Measurements from ENCODE around the gene SEMA5A. TPM values are rescaled to one million over a fixed set of nuclear protein-coding genes. Genes with fewer than 3 reads are reported as not detected.

SEMA5A gene
- under 1 TPM; 0.03 to 0.26 (median 0.14) TPM for total RNA-seq

GRCh38 chr5:9545992-9546851 is at the start of gene SEMA5A:
Gene SEMA5A (minus strand): TSS chr5:9546075. CDS start chr5:9379946, 166,129 bp downstream.
- H3K4me1 Mint-ChIP-seq (ENCODE audit: low read depth), result peaks cover 9% of the 10 kb centered on the region
- H3K36me3 Mint-ChIP-seq (ENCODE audit: insufficient read depth), result no peaks in the 10 kb centered on the region
- DNase-seq, result no peak
- peak; percentile 39 to 61 for ATAC-seq
- H3K4me3 Mint-ChIP-seq, result peak within 1 kb of the TSS; percentile 64
- H3K27me3 Mint-ChIP-seq (ENCODE audit: low read depth), result peaks cover 32% of the 10 kb centered on the region
- no peaks in the 10 kb centered on the region for H3K9me3 Mint-ChIP-seq

- peaks cover 3% of the 10 kb centered on the region for H3K9me3 Mint-ChIP-seq
- H3K4me1 Mint-ChIP-seq (ENCODE audit: low read depth), result no peaks in the 10 kb centered on the region
- H3K4me3 Mint-ChIP-seq, result no peak overlapping the region
- ATAC-seq, result no peak
- no peak for DNase-seq
- peaks cover 3% of the 10 kb centered on the region for H3K27me3 Mint-ChIP-seq (ENCODE audit: low read depth)
- no peaks in the 10 kb centered on the region for H3K36me3 Mint-ChIP-seq (ENCODE audit: insufficient read depth)
These were observed 49.0 kb upstream of the SEMA5A start for GRCh38 chr5:9594913-9595312.

- DNase-seq (no peak), ATAC-seq (no peak)
- Mint-ChIP-seq H3K36me3 (ENCODE audit: insufficient read depth) (no peaks in the 10 kb centered on the region), H3K4me1 (ENCODE audit: low read depth) (no peaks in the 10 kb centered on the region), H3K9me3 (peaks cover 3% of the 10 kb centered on the region), H3K27me3 (ENCODE audit: low read depth) (no peaks in the 10 kb centered on the region), H3K4me3 (no peak overlapping the region)
These were observed 43.4 kb upstream of the SEMA5A start for GRCh38 chr5:9589049-9589835.

GRCh38 chr5:9588254-9588653 is 42.4 kb upstream of the SEMA5A start:
- no peaks in the 10 kb centered on the region for H3K27me3 Mint-ChIP-seq (ENCODE audit: low read depth)
- H3K36me3 Mint-ChIP-seq (ENCODE audit: insufficient read depth), result no peaks in the 10 kb centered on the region
- no peaks in the 10 kb centered on the region for H3K4me1 Mint-ChIP-seq (ENCODE audit: low read depth)
- H3K9me3 Mint-ChIP-seq, result peaks cover 3% of the 10 kb centered on the region
- H3K4me3 Mint-ChIP-seq, result no peak overlapping the region
- DNase-seq, result no peak
- no peak for ATAC-seq

- Mint-ChIP-seq H3K4me1 (ENCODE audit: low read depth) (no peaks in the 10 kb centered on the region), H3K9me3 (peaks cover 3% of the 10 kb centered on the region)
These were observed 41.3 kb upstream of the SEMA5A start for GRCh38 chr5:9587135-9587534.

GRCh38 chr5:9582406-9582805 is 36.5 kb upstream of the SEMA5A start:
- no peak for ATAC-seq
- DNase-seq, result no peak
- Mint-ChIP-seq H3K9me3 (peaks cover 4% of the 10 kb centered on the region), H3K4me3 (no peak overlapping the region), H3K4me1 (ENCODE audit: low read depth) (no peaks in the 10 kb centered on the region), H3K36me3 (ENCODE audit: insufficient read depth) (no peaks in the 10 kb centered on the region), H3K27me3 (ENCODE audit: low read depth) (no peaks in the 10 kb centered on the region)

More at GRCh38 chr5:9587135-9587534, 41.3 kb upstream of the SEMA5A start:
- H3K36me3 Mint-ChIP-seq (ENCODE audit: insufficient read depth), result no peaks in the 10 kb centered on the region
- ATAC-seq (no peak), DNase-seq (no peak)
- no peaks in the 10 kb centered on the region for H3K27me3 Mint-ChIP-seq (ENCODE audit: low read depth)
- no peak overlapping the region for H3K4me3 Mint-ChIP-seq

GRCh38 chr5:9573796-9574195 is 27.9 kb upstream of the SEMA5A start:
- ATAC-seq (no peak), DNase-seq (no peak)
- no peak overlapping the region for H3K4me3 Mint-ChIP-seq
- no peaks in the 10 kb centered on the region for H3K27me3 Mint-ChIP-seq (ENCODE audit: low read depth)
- H3K36me3 Mint-ChIP-seq (ENCODE audit: insufficient read depth), result no peaks in the 10 kb centered on the region
- H3K4me1 Mint-ChIP-seq (ENCODE audit: low read depth), result no peaks in the 10 kb centered on the region
- H3K9me3 Mint-ChIP-seq, result peaks cover 10% of the 10 kb centered on the region

- no peaks in the 10 kb centered on the region for H3K27me3 Mint-ChIP-seq (ENCODE audit: low read depth)
- no peaks in the 10 kb centered on the region for H3K36me3 Mint-ChIP-seq (ENCODE audit: insufficient read depth)
- DNase-seq (no peak), ATAC-seq (no peak)
- H3K4me1 Mint-ChIP-seq (ENCODE audit: low read depth), result no peaks in the 10 kb centered on the region
- peaks cover 7% of the 10 kb centered on the region for H3K9me3 Mint-ChIP-seq
- H3K4me3 Mint-ChIP-seq, result no peak overlapping the region
These were observed 26.4 kb upstream of the SEMA5A start for GRCh38 chr5:9572246-9572645.

GRCh38 chr5:9570876-9571275 is 25.0 kb upstream of the SEMA5A start:
- DNase-seq, result no peak
- no peak overlapping the region for H3K4me3 Mint-ChIP-seq
- no peak for ATAC-seq
- no peaks in the 10 kb centered on the region for H3K27me3 Mint-ChIP-seq (ENCODE audit: low read depth)
- H3K9me3 Mint-ChIP-seq, result peaks cover 7% of the 10 kb centered on the region
- no peaks in the 10 kb centered on the region for H3K4me1 Mint-ChIP-seq (ENCODE audit: low read depth)
- H3K36me3 Mint-ChIP-seq (ENCODE audit: insufficient read depth), result no peaks in the 10 kb centered on the region

GRCh38 chr5:9567039-9567438 is 21.2 kb upstream of the SEMA5A start:
- DNase-seq (no peak), ATAC-seq (no peak)
- Mint-ChIP-seq H3K4me3 (no peak overlapping the region), H3K9me3 (no peaks in the 10 kb centered on the region), H3K27me3 (ENCODE audit: low read depth) (no peaks in the 10 kb centered on the region), H3K36me3 (ENCODE audit: insufficient read depth) (no peaks in the 10 kb centered on the region), H3K4me1 (ENCODE audit: low read depth) (no peaks in the 10 kb centered on the region)

- no peaks in the 10 kb centered on the region for H3K4me1 Mint-ChIP-seq (ENCODE audit: low read depth)
- ATAC-seq (no peak), DNase-seq (no peak)
- no peaks in the 10 kb centered on the region for H3K9me3 Mint-ChIP-seq
- H3K27me3 Mint-ChIP-seq (ENCODE audit: low read depth), result no peaks in the 10 kb centered on the region
- H3K4me3 Mint-ChIP-seq, result no peak overlapping the region
- H3K36me3 Mint-ChIP-seq (ENCODE audit: insufficient read depth), result no peaks in the 10 kb centered on the region
These were observed 18.9 kb upstream of the SEMA5A start for GRCh38 chr5:9564752-9565151.

- Mint-ChIP-seq H3K36me3 (ENCODE audit: insufficient read depth) (no peaks in the 10 kb centered on the region), H3K4me1 (ENCODE audit: low read depth) (no peaks in the 10 kb centered on the region), H3K4me3 (no peak overlapping the region), H3K9me3 (no peaks in the 10 kb centered on the region), H3K27me3 (ENCODE audit: low read depth) (no peaks in the 10 kb centered on the region)
- DNase-seq (no peak), ATAC-seq (no peak)
These were observed 16.3 kb upstream of the SEMA5A start for GRCh38 chr5:9562141-9562540.

GRCh38 chr5:9559965-9560364 is 14.1 kb upstream of the SEMA5A start:
- peaks cover 8% of the 10 kb centered on the region for H3K9me3 Mint-ChIP-seq
- H3K4me1 Mint-ChIP-seq (ENCODE audit: low read depth), result no peaks in the 10 kb centered on the region
- H3K27me3 Mint-ChIP-seq (ENCODE audit: low read depth), result no peaks in the 10 kb centered on the region
- ATAC-seq (no peak), DNase-seq (no peak)
- H3K4me3 Mint-ChIP-seq, result no peak overlapping the region
- no peaks in the 10 kb centered on the region for H3K36me3 Mint-ChIP-seq (ENCODE audit: insufficient read depth)

GRCh38 chr5:9558319-9558965 is 12.6 kb upstream of the SEMA5A start:
- H3K9me3 Mint-ChIP-seq, result peaks cover 8% of the 10 kb centered on the region
- ATAC-seq (no peak), DNase-seq (no peak)
- no peaks in the 10 kb centered on the region for H3K4me1 Mint-ChIP-seq (ENCODE audit: low read depth)
- no peak overlapping the region for H3K4me3 Mint-ChIP-seq
- no peaks in the 10 kb centered on the region for H3K36me3 Mint-ChIP-seq (ENCODE audit: insufficient read depth)
- H3K27me3 Mint-ChIP-seq (ENCODE audit: low read depth), result no peaks in the 10 kb centered on the region

Measured in activated T-cell treated with anti-CD3 and anti-CD28 coated beads, Interleukin-2, amount 50 U/mL, for 4 hours (primary cell).